Keratinocyte (primary cell): Measurements from ENCODE around the gene RBFOX1. TPM values are rescaled to one million over a fixed set of nuclear protein-coding genes. Genes with fewer than 3 reads are reported as not detected.

ENCODE experiments used
- DNase-seq: peaks from one replicate; pipeline ENCODE4 v3.0.0-alpha.2; 2011; ENCODE audit warnings: low read depth, missing footprints, low spot score
- FAIRE-seq: peaks from 2 replicates; lab custom pipeline; 2011; peaks lifted over from hg19 to GRCh38; lab: Jason Lieb, UNC
- H2AFZ ChIP-seq: 2 replicates; pipeline ENCODE4 v1.6.0; 2012; ENCODE audit warnings: low read length, control low read depth, inconsistent platforms; ENCODE audit not compliant: control insufficient read depth
- H3K27ac ChIP-seq: 2 replicates; pipeline ENCODE4 v1.5.1; 2011; ENCODE audit warnings: low read length; ENCODE audit not compliant: control insufficient read depth, insufficient read depth
- H3K27me3 ChIP-seq: 3 replicates; pipeline ENCODE4 v1.6.0; 2011; ENCODE audit warnings: low read length; ENCODE audit not compliant: control insufficient read depth, insufficient read depth; ENCODE audit errors: extremely low read depth
- H3K36me3 ChIP-seq, 2 experiments: 2 replicates in 1 of 2; 3 replicates in 1 of 2; pipeline ENCODE4 v1.5.1; 2011; ENCODE audit warnings: low read length in 2 of 2, mild to moderate bottlenecking in 1 of 2; ENCODE audit not compliant: control insufficient read depth in 2 of 2, insufficient read depth in 2 of 2; ENCODE audit errors: extremely low read depth in 1 of 2
- H3K4me1 ChIP-seq: 3 replicates; pipeline ENCODE4 v1.5.1; 2011; ENCODE audit warnings: low read length; ENCODE audit not compliant: control insufficient read depth, insufficient read depth; ENCODE audit errors: extremely low read depth
- H3K4me2 ChIP-seq: 3 replicates; pipeline ENCODE4 v1.6.0; 2011; ENCODE audit warnings: low read depth, low read length; ENCODE audit not compliant: control insufficient read depth, insufficient read depth; ENCODE audit errors: extremely low read depth
- H3K4me3 ChIP-seq, 3 experiments: fragments of 200-600 bp in 1 of 3; sonication (generic) in 1 of 3; 2 replicates in 2 of 3; 3 replicates in 1 of 3; pipeline ENCODE4 v1.5.1; 2011 to 2016; ENCODE audit warnings: low read length in 3 of 3, mild to moderate bottlenecking in 3 of 3, control low read depth in 2 of 3, inconsistent platforms in 1 of 3, low read depth in 1 of 3, mixed read lengths in 1 of 3, mixed run types in 1 of 3, moderate library complexity in 1 of 3; ENCODE audit not compliant: control insufficient read depth in 2 of 3, insufficient read depth in 2 of 3; ENCODE audit errors: extremely low read depth in 1 of 3
- H3K79me2 ChIP-seq: 2 replicates; pipeline ENCODE4 v1.6.0; 2012; ENCODE audit warnings: low read length; ENCODE audit not compliant: control insufficient read depth, insufficient read depth
- H3K9ac ChIP-seq: 3 replicates; pipeline ENCODE4 v1.6.0; 2011; ENCODE audit warnings: low read length; ENCODE audit not compliant: control insufficient read depth, insufficient read depth; ENCODE audit errors: extremely low read depth
- H3K9me1 ChIP-seq: 3 replicates; pipeline ENCODE4 v1.6.0; 2011; ENCODE audit warnings: low read length; ENCODE audit not compliant: control insufficient read depth, insufficient read depth; ENCODE audit errors: extremely low read depth
- H3K9me3 ChIP-seq: 2 replicates; pipeline ENCODE4 v1.5.1; 2012; ENCODE audit warnings: low read depth, low read length; ENCODE audit not compliant: control insufficient read depth
- H4K20me1 ChIP-seq: 3 replicates; pipeline ENCODE4 v1.6.0; 2011; ENCODE audit warnings: low read length; ENCODE audit not compliant: control insufficient read depth, insufficient read depth; ENCODE audit errors: extremely low read depth
- CTCF ChIP-seq, 3 experiments: IDR thresholded peaks in 1 of 3; conservative IDR thresholded peaks in 1 of 3; optimal IDR thresholded peaks in 1 of 3; 2 replicates in 2 of 3; 3 replicates in 1 of 3; pipeline versions ENCODE3 to v1.5.1; 2011; ENCODE audit warnings: low read length in 3 of 3, mild to moderate bottlenecking in 3 of 3, moderate library complexity in 2 of 3, control low read depth in 1 of 3, inconsistent platforms in 1 of 3; ENCODE audit not compliant: insufficient read depth in 2 of 3; ENCODE audit errors: extremely low read depth in 1 of 3
- EZH2 ChIP-seq: IDR thresholded peaks from one replicate; pipeline ENCODE4 v1.6.1; 2012; ENCODE audit warnings: inconsistent platforms, mild to moderate bottlenecking, low read length, moderate library complexity
- dilution Hi-C: fragments of 300-500 bp; cut with MboI; formaldehyde crosslinking; loops from one replicate; pipeline ENCODE4 v1.7.0; 2020; ENCODE audit warnings: low sequenced_read_pairs; ENCODE audit not compliant: extremely low pct_ligation_motif_present
- polyA plus RNA-seq, 5 experiments: library from polyadenylated mRNA; depleted of rRNA in 3 of 5; stranded (reverse) in 3 of 5; stranded (forward) in 1 of 5; unstranded in 1 of 5; fragments of >200 nt; gene quantifications; 1 replicate in 1 of 5; 2 replicates in 3 of 5; 3 replicates in 1 of 5; pipeline versions ENCODE4 v1.2.1 to v1.2.3, GENCODE V29; 2011 to 2012; ENCODE audit warnings: missing spikeins in 2 of 5, low read depth in 1 of 5, low replicate concordance in 1 of 5

Gene RBFOX1
- polyA plus RNA-seq, 1 donor (not counting 4 experiments of a cell fraction or from before 2014, with no cell fraction given): not detected

- no peaks in the 10 kb centered on the region for H3K36me3 ChIP-seq
- TF ChIP-seq CTCF (optimal IDR thresholded peaks at IDR 0.05 in 1 of 3, IDR thresholded peaks at IDR 0.05 in 1 of 3, conservative IDR thresholded peaks at IDR 0.05 in 1 of 3; ENCODE audit: extremely low read depth in 1 of 3, insufficient read depth in 2 of 3, low read length in 3 of 3) (no peak), EZH2 (no peak)
- dilution Hi-C loops: no loop called here
- no peaks in the 10 kb centered on the region for H3K9me3 ChIP-seq
- no peaks in the 10 kb centered on the region for H3K79me2 ChIP-seq
- H3K27me3 ChIP-seq: no peaks in the 10 kb centered on the region
- H3K27ac ChIP-seq: no peak overlapping the region
- no peak overlapping the region for H3K4me3 ChIP-seq
- FAIRE-seq: no peak
- H2AFZ ChIP-seq: no peak overlapping the region
- H3K4me2 ChIP-seq: no peak overlapping the region
- no peaks in the 10 kb centered on the region for H3K4me1 ChIP-seq
- DNase-seq: no peak
- no peak overlapping the region for H3K9ac ChIP-seq
- H3K9me1 ChIP-seq: no peaks in the 10 kb centered on the region
- no peaks in the 10 kb centered on the region for H4K20me1 ChIP-seq
Observed at GRCh38 chr16:7294020-7294419, 38.6 kb upstream of the RBFOX1 start.

GRCh38 chr16:7303052-7303610 lies 29.5 kb upstream of the RBFOX1 start:
- dilution Hi-C loops: no loop called here
- no peaks in the 10 kb centered on the region for H4K20me1 ChIP-seq
- FAIRE-seq: no peak

More at GRCh38 chr16:7303052-7303610, 29.5 kb upstream of the RBFOX1 start:
- Histone ChIP-seq H3K4me1 (no peaks in the 10 kb centered on the region), H3K27me3 (peaks cover 16% of the 10 kb centered on the region), H3K4me2 (no peak overlapping the region), H3K27ac (no peak overlapping the region), H2AFZ (no peak overlapping the region), H3K9ac (no peak overlapping the region), H3K36me3 (no peaks in the 10 kb centered on the region), H3K4me3 (no peak overlapping the region), H3K79me2 (no peaks in the 10 kb centered on the region), H3K9me1 (no peaks in the 10 kb centered on the region), H3K9me3 (no peaks in the 10 kb centered on the region)
- DNase-seq: no peak
- TF ChIP-seq CTCF (optimal IDR thresholded peaks at IDR 0.05 in 1 of 3, IDR thresholded peaks at IDR 0.05 in 1 of 3, conservative IDR thresholded peaks at IDR 0.05 in 1 of 3; ENCODE audit: extremely low read depth in 1 of 3, insufficient read depth in 2 of 3, low read length in 3 of 3): no peak
- TF ChIP-seq EZH2: no peak
